ENCODE data around the gene OR2C3. TPM values are rescaled to one million over a fixed set of nuclear protein-coding genes. Genes with fewer than 3 reads are reported as not detected.
"Not testable (repeated sequence)": the region's sequence is repeated elsewhere in the genome, so short reads cannot be mapped to it uniquely, and the experiment has no call there.

The OR2C3 gene
- not detected in 2 replicates for total RNA-seq (2014; rRNA removed; shearing (Covaris generic))

DNA sequence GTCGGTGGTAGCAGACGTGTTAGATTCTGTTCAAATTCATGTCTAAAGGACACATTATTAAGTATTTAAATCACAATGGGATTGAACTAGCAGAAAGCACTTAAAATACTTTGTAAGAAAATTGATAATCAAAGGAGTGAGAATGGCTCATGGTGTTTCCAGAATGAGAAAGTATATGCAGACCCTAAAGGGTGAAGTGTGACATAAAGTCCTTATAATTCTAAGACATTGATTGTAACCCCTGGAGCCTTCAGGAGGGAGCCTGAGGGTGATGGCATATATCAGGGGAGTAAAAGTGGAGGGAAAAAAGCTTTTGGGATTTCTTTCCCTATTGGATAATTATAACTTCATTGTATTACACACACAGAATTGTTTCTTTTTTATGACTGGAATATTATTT is at the start of gene OR2C3:
TSS of gene OR2C3 (minus strand) at position 101 of the 400 bp plus-strand sequence. CDS start 3,929 bp downstream, outside the sequence.
- no peak for DNase-seq (ENCODE audit: low spot score)

DNA sequence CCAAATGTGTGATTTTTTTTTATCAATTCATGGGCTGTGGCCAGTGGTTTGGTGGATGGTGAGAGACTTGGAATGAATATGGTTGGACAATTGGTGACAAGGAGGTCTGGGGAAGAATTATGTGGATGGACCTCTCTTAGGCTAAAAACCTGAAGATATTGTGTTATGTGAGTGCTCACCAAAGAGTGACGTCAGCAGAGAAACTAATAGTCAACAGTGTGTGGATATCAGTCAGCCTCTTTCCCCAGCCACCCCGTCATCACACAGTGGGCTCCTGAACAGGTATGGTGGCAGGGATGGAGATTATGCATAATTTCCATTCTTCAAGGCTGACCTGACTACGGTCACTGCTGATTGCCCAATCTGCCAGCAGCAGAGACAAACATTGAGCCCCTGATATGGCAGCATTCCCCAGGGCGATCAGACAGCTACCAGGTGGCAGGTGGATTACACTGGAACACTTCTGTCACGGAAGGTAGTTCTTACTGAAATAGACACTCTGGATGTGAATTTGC is 42.8 kb upstream of the OR2C3 start:
- DNase-seq (ENCODE audit: low spot score) = no peak

DNA sequence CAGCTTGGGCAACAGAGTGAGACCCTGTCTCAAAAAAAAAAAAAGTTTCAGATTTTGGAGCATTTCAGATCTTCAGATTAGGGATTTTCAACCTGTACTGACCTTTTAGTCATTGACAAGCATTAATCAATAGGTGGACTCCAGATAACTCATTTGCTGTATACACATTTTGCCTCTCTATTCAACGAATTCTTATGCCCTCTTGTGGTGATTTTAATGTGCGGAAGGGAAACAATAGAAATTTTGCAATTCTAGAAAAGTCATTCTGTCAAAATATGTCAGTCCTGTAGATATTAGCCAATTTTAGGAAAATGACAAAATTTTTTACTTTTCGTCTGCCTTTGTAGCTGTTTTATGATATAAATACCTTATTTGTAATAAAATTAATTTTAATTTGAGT is 40.3 kb upstream of the OR2C3 start:
- peak; percentile 16 for DNase-seq (ENCODE audit: low spot score)

DNA sequence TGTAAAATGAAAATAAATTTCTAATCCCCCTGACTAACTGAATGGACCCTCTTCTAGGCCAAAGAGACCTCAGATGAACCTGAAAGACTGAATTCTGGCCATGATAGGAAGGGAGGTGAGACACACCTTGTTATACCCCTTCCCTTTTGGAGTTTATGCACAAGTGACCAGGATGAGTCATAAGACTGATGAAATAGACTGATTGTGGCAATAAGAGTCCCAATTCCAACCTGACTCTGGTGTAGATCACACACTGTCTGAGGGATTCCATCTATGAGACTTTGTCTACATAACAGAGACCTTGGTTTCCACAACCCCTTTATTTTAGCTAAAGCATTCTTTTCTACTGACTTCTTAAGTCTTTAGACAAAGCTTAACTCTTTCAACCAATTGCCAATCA is 38.4 kb upstream of the OR2C3 start:
- DNase-seq (ENCODE audit: low spot score) = no peak

DNA sequence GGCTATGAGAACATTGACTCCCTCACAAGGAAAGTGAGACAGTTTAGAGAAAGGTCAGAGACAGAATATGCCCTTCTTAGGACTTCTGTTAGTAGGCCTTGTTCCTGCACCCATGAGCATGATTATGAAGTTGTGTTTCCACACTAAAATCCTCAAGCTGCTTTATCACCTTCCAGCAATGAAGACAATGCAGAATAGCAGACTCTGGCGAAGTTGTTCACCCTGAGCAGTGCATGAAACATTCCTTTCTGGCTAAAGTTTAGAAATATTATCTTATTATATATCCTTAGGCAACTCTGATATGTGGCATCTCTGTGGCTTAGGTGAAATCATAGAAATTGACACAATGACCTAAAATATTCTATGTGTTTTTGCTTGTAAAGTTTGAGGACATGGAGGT is 38.0 kb upstream of the OR2C3 start:
- DNase-seq (ENCODE audit: low spot score) = no peak

DNA sequence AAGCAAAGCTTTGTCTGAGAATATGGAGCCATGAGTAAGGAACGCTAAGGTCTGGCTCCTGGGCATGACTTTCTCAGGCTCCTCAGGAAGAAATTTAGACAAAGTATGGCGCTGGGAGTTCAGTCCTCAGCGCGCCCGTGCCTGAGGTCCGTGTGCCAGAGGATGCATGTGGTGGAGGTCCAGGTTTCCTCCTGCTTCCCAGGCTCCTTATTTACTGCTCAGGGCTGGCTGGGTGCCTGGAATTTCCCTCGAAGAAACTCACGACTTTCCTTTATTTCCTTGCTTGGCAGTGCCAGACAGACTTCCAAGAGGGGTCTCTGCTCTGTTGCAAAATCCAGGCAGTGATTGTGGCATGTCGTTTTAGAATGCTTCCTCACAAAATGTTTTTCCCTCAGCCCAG is 26.0 kb upstream of the OR2C3 start:
- DNase-seq (ENCODE audit: low spot score) = no peak

DNA sequence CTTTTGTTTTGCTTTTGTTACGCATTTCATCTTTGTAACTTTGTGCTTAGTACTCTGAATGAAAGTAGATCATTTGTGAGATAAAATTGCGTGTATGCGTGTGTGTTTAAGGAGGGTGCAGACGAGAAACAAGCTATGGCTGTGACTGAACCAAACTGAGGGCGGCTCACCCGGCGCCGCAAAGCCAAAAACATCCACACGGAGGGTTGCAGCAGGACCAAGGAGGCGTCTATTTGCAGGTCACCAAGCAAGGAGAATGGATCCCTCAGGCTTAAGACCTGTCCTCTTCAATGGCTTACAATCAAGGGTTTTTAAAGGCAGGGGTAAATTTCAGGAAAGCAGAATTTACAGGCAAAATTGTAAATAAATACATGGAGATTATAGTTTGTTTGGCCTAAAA is 25.5 kb upstream of the OR2C3 start:
- no peak for DNase-seq (ENCODE audit: low spot score)

DNA sequence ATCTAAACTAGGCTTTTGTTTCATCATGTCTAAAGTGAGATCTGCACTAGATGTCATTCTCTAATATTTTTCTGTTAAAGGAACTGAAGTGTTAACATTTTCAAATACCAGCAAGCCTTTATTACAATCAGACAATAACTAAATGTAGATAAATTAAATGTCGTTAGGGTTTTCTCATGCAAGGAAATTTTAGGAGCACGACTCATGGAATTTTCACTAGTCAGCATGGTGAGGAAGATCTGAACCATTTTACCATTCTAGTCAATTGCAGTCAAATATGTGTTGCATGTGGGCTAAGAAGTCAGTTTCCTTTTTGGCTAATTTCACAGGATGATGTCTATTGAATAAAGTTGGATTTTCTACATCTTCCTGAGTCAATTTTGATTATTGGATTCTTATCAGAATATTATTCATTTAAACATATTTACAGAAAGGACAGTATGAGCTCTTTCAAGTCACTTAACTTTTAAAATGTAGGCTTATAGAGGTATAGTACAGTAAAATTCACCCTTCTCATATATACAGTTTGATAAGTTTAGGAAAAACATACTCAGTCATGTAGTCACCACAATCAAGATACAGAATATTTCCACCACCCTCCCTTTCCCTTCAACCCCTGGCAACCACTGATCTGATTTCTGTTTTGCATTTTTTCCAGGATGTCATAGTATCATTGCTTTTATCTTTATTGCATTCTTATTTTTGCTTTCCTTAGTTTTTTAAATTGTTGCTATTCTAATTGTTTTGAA is 21.9 kb upstream of the OR2C3 start:
- DNase-seq (ENCODE audit: low spot score) = no peak

DNA sequence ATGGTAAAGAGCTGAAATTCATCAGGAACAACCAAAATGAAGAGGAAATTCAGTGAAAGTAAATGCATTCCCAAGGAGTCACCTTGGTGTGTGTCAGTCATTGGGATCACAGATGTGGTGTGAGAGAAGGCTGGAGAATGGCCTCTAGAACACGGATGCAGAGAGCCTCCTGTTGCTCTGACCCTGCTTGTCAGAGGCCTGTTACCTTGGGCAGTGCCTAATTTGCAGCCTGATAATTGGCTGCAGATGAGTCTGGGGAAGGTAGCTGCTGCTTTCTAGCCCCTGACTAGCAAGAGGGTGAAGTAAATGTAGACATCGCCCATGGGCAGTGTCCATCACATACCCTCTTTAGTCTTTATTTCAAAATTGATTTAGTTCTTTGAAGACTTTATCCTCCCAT is 16.0 kb upstream of the OR2C3 start:
- DNase-seq (ENCODE audit: low spot score) = no peak

DNA sequence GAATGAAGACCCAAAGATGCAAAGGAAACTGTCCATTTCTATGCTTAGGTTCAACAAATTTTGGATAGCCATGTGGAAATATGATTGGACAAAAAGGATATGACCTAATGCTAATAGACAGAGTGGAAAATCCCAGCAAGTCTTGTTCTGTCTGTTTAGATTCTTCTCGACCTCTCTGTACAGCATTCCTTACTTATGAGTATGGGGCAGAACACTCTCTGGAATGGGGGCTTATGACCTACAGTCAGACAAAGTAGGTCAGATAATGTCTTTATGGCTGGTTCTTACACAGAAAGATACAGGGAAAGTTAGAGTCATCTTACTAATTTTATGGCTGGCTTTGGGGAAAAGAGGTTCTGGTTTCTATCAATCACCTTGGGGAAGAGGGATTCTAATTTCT is 15.5 kb upstream of the OR2C3 start:
- peak; percentile 21 for DNase-seq (ENCODE audit: low spot score)

DNA sequence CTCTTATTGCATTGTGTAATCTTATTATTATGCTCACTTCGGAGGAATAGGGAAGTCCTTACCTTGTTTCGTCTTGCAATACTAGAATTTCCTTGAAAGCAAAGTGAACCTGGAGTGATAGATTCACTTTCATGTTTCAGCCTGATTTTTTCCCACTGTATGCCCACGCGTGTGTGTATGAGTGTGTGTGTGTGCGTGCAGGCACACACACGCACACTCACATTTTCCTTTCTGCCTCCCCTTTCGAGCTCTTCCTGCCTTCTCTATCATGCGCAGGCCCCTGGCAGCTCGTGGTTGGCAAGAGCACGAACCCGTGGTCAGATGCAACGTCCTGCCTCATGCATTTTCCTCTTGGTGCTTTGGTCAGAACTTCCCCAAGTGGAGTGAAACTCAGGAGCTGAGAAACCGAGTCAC is 12.5 kb upstream of the OR2C3 start, which contains the start of gene GCSAML:
TSS of gene GCSAML (plus strand) at position 366 of the 414 bp plus-strand sequence. CDS start 58 bp downstream, outside the sequence.
- DNase-seq (ENCODE audit: low spot score) = no peak

DNA sequence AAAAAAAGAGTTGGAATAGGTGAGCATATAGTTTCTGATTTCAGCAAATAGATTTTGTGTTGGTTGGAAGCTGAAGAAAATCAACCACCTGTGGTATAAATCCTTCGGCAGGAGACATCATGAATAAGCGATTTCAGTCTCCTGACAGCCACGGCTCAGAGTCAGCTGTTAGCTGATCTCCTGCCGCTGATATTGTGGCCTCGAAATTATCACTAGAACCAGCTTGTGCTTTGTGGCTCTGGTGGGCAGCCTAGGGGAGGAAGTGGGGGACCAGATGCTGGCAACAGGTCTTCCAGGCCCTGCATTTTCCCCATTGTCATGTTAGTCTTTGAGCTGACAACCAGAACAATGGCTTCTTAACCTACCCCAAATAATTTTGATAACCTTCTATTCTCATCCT is 11.9 kb upstream of the OR2C3 start:
- no peak for DNase-seq (ENCODE audit: low spot score)

DNA sequence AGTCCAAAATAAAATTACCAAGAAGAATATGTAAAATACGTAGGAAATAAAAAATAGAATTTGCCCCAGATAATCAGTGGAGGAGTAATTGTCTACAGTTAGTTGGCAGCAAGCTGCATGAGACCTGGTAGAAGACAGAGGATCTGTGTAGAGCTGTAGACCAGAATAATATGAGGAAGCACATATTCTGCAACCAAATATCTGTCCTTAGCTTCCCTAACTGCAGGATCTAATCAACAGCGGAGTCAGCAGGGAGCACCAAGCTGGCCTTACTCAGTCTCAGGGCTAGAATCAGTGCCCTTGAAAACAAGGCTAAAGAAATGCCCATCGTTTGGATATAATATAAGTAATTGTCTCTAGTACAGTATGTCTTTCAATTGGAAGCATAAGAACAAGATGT is 6.6 kb upstream of the OR2C3 start:
- DNase-seq (ENCODE audit: low spot score) = no peak

DNA sequence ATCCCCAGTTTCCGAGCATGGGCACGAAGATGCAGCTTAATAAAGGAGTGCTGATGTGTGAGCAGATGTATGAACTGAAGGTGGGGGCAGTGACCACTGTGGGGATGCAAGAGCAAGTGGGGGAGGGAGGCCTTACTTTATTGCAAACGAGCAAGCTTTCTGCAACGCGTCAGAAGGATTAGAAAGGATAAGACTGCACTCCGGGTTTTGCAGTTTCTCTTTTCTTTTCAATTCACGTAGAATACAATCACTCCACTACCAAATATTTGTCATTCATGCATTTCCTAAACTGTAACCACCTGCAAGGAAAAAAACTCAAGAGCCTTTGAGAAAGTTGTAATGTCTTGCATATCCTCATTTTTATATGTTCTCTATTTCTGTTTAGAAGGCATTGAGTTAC is 4.3 kb upstream of the OR2C3 start:
- DNase-seq (ENCODE audit: low spot score) = no peak

DNA sequence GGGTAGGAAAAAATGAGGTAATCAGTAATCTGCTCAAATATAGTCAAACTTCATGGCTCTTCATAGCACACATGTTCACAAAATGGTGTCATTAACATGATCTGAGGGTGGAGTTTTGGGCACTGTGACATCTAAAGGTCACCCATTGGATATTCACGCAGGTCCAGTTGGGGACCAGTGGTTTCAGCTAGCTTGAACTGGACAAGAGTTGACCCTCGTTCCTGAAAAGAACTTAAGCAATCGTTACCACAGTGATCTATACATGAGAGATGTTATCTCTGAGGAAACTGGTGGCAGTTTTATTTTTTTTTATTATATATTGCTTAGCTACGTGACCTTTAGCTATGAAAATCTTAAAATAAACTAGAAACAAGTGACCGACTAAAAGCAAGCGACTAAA is 3.0 kb upstream of the OR2C3 start:
- DNase-seq (ENCODE audit: low spot score) = no peak

DNA sequence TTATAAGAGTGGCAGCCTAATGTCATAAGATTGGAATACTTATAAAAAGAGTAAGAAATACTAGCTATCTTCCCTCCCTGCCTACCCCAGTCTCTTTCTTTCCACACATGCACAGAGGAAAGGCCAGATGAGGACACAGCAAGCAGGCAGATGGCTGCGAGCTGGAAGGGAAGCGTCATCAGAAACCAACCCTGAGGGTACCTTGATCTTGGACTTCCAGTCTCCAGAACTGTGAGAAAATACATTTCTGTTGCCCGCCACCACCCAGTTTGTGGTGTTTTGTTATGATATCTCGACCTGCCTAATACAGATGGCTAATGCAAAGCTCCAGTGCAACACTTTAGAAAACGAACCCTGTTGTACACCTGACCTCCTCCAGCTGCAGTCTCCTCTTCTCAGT is 2.3 kb upstream of the OR2C3 start:
- no peak for DNase-seq (ENCODE audit: low spot score)

DNA sequence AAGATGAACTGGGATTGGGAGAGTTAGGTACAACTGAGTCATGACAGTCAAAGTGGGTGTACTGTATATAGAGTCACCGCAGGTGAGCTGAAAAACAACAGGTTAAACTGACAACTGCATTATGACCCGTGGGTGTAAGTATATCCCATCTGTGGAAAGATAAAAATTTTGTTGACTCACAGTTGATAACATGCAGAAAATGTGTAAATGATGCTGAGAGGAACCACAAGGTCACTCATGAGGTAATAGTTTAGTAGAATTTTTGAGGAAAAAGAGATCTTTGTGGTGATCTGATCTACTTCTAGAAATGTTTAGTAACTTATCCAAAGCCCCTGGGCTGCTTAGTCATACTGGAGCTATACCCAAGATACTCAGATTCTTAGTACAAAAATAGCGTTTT is 838 bp downstream of the OR2C3 start:
- DNase-seq (ENCODE audit: low spot score) = peak; percentile 64

DNA sequence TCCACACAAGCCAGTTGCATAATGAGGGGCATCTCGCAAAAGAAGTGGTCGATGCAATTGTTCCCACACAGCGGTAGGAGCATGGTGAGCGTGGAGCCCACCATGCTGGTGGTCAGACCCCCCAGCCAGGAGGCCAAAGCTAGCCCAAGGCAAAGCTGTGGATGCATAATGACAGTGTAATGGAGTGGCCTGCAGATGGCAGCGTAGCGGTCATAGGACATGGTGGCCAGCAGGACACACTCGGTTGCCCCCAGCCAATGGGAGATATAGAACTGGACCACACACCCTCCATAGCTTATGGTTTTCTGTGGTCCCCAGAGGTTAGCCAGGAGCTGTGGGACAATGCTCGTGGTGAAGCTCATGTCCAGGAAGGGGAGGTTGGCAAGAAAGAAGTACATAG is 4.3 kb downstream of the OR2C3 start:
- no peak for DNase-seq (ENCODE audit: low spot score)

DNA sequence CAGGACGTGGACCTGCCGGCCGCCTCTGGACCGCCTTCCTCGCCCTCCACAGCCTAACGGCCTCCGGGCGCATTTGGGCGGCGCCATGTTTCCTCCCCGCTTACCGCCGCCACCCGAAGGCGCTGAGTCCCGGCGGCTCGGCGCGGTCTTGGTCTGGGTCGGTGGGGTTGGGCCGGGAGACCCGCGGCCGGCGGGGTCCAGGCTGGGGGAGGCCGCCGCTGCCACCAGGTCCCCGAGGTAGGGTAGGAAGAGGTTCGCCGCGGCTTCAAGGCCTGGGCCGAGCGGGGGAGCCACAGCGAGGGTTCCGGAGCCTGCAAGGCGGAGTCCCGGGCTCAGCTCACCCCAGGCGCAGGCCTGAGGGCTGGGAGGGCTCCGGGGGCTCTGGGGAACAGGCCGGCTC is 5.5 kb downstream of the OR2C3 start:
- no peak for DNase-seq (ENCODE audit: low spot score)

DNA sequence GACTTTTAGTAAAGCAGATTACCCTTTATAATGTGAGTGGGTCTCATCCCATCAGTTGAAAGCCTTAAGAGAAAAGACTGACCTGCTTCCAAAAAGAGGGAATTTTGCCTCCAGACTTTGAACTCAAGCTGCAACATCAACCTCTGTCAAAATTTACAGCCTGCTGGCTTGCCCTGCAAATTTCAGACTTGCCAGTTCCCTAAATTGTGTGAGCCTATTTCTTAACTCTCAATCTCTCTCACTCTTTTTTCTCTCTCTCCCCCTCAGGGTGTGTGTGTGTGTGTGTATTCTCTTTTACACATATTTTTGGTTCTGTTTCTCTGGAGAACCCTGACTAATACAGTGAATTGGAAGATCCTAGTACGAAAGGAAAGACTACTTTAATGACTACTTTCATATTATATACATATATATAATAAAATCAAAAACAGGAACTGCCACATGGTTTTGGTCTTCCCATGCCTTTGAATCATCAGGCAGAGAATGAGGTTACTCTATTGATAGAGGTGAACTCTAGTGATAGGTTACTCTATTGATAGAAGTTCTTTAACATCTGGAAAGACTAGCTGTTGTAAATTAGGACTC is 6.4 kb downstream of the OR2C3 start:
- DNase-seq (ENCODE audit: low spot score) = no peak

DNA sequence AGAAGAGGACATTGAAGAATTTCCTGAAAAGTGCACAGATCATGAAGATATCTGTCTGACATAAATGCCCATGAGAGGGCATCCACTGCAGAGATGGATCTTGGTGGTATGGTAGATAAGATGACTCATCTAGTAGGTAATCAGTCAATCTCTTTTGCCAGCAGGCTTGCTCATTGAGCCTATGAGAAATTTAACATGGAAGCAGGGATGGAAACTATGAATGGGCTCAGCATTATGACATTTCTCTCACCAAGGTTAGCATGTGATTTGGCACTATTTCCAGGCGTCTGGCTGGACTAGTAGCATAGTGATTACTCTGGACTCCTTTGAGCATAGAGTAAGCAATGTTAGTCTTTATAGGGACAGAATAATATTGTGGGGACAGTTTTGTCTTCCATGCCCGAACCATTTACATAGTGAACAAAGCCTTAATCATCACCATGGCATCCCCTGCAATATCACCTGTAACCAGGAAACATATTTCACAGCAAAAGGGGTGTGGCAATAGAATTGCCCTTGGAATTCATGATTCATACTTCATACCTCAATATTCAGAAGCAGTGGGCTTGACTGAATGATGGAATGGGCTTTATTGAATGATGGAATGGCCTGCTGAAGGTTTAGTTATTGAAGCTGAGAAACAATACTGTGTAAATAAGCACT is 7.3 kb downstream of the OR2C3 start:
- DNase-seq (ENCODE audit: low spot score) = peak; percentile 17

DNA sequence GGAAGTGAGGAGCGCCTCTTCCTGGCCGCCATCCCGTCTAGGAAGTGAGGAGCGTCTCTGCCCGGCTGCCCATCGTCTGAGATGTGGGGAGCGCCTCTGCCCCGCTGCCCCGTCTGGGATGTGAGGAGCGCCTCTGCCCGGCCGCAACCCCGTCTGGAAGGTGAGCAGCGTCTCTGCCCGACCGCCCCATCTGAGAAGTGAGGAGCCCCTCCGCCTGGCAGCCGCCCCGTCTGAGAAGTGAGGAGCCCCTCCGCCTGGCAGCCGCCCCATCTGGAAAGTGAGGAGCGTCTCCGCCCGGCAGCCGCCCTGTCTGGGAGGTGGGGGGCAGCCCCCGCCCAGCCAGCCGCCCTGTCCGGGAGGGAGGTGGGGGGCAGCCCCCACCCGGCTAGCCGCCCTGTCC is 14.4 kb downstream of the OR2C3 start:
- not testable (repeated sequence) for DNase-seq (ENCODE audit: low spot score)

DNA sequence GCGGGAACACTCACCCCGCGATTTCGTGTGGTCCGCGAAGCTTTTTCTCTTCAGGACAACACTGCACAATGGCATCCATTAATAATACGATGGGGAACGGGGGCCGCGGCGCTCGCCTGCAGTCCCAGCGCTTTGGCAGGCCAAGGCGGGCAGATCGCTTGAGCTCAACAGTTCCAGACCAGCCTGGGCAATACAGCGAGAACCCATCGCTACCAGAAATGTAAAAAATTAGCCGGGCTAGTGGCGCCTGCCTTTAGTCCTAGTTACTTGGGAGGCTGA is 17.7 kb downstream of the OR2C3 start:
- DNase-seq (ENCODE audit: low spot score) = no peak

Data from A172 (cell line).